Dendritic cell treated with granulocyte-macrophage colony-stimulating factor and Interleukin-4, amounts not matched to agents 40 ng/mL and 50 ng/mL, for 4 days (primary cell): ENCODE data around the gene DPYSL4.

ENCODE experiments used
- H3K27ac Mint-ChIP-seq: one replicate; pipeline ENCODE4 v1.8.0; 2022; ENCODE audit warnings: mild to moderate bottlenecking, mixed read lengths
- H3K27me3 Mint-ChIP-seq: one replicate; pipeline ENCODE4 v1.8.0; 2022; ENCODE audit warnings: mild to moderate bottlenecking, mixed read lengths
- H3K36me3 Mint-ChIP-seq: one replicate; pipeline ENCODE4 v1.8.0; 2022; ENCODE audit warnings: low read depth, mixed read lengths
- H3K4me1 Mint-ChIP-seq: one replicate; pipeline ENCODE4 v1.8.0; 2022; ENCODE audit warnings: low read depth, mixed read lengths
- H3K4me3 Mint-ChIP-seq: one replicate; pipeline ENCODE4 v1.8.0; 2022; ENCODE audit warnings: mild to moderate bottlenecking, moderate library complexity, mixed read lengths
- H3K9me3 Mint-ChIP-seq: one replicate; pipeline ENCODE4 v1.8.0; 2022; ENCODE audit warnings: mixed read lengths
- intact Hi-C: fragments of 100-400 bp; cut with micrococcal nuclease; formaldehyde crosslinking; loops from one replicate; pipeline ENCODE4 v1.15.0; 2022

Gene DPYSL4

GRCh38 chr10:132145521-132146185 is 41.1 kb upstream of the DPYSL4 start:
- H3K9me3 Mint-ChIP-seq = no peaks in the 10 kb centered on the region
- H3K36me3 Mint-ChIP-seq = no peaks in the 10 kb centered on the region
- H3K27ac Mint-ChIP-seq = no peak overlapping the region
- peaks cover 16% of the 10 kb centered on the region for H3K27me3 Mint-ChIP-seq
- intact Hi-C loops = no loop called here
- no peaks in the 10 kb centered on the region for H3K4me1 Mint-ChIP-seq
- H3K4me3 Mint-ChIP-seq = no peak overlapping the region

- Mint-ChIP-seq H3K9me3 (no peaks in the 10 kb centered on the region), H3K27me3 (peaks cover 16% of the 10 kb centered on the region), H3K4me1 (no peaks in the 10 kb centered on the region), H3K27ac (no peak overlapping the region), H3K36me3 (no peaks in the 10 kb centered on the region), H3K4me3 (no peak overlapping the region)
- intact Hi-C loops = no loop called here
These were observed 40.5 kb upstream of the DPYSL4 start for GRCh38 chr10:132146271-132146671.

- intact Hi-C loops = no loop called here
- Mint-ChIP-seq H3K36me3 (no peaks in the 10 kb centered on the region), H3K27me3 (peaks cover 16% of the 10 kb centered on the region), H3K4me1 (no peaks in the 10 kb centered on the region), H3K27ac (no peak overlapping the region), H3K9me3 (no peaks in the 10 kb centered on the region), H3K4me3 (no peak overlapping the region)
These were observed 39.5 kb upstream of the DPYSL4 start for GRCh38 chr10:132146941-132147915.

DNA sequence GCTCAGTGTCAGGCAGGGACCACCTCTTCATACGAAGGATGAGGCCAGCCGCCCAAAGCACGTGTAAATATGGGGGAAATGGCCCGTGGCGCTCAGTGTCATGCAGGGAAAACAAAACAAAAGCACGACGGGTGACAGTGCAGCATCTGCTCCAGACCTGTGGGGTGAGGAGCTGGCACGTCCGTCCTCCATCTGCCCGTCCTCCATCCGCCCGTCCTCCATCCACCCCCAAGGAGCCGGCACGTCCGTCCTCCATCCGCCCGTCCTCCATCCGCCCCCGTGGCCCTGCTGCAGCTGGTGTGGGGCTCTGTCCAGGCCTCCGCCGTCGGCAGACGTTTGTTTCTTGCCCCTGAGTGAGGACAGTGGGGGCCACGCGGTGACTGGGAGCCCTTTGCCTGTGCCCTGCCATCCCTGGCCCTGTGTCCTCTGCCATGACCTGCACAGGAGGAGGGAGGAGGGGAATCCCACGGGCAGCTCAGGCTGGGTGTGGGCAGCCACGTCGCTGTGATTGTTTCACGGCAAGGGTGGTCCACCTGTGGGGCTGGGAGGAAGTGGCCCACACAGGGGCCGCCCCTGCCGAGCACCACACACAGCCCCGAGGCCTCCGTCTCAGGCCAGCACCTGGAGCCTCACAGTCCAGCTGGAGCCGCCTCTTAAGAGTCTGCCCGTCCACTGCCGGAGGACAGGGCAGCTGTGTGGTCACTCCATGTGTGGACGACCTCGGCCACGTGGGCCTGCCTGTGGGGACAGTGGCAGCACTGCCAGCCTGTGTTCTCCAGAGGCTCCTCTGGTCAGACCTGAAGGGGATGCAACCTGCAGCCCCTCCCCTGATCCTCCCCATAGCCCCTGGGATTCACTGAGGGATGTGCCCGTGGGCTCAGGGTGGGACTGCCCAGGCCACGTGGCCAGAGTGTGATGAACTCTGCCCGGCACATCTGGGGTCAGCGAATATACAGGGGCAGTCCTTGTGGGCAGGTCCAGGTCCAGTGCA is 38.2 kb upstream of the DPYSL4 start:
- Mint-ChIP-seq H3K36me3 (no peaks in the 10 kb centered on the region), H3K4me3 (no peak overlapping the region), H3K4me1 (no peaks in the 10 kb centered on the region), H3K9me3 (no peaks in the 10 kb centered on the region), H3K27ac (no peak overlapping the region), H3K27me3 (peaks cover 7% of the 10 kb centered on the region)
- intact Hi-C loops = no loop called here

- H3K4me1 Mint-ChIP-seq = no peaks in the 10 kb centered on the region
- no peaks in the 10 kb centered on the region for H3K36me3 Mint-ChIP-seq
These were observed 37.5 kb upstream of the DPYSL4 start for GRCh38 chr10:132149271-132149670.

DNA sequence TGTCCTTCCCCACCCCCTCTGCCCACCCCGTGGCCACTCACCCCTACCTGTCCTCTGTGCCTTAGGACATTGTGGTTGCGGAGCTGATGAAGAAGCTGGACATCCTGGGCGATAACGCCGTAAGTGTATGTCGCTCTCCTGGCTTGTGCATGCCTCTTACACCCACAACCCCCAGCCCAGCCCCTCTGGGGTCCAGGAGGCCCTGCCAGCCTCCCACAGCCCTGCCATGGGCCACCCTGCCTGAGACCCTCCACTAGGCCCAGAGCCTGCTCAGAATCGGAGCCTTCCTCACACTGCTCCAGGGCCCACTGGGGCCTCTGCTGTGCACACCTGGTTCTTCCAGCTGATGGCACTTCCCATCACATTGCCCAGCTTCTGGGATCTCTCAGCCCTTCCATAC is 36.8 kb upstream of the DPYSL4 start:
- Mint-ChIP-seq H3K4me3 (no peak overlapping the region), H3K36me3 (no peaks in the 10 kb centered on the region), H3K9me3 (no peaks in the 10 kb centered on the region), H3K27ac (no peak overlapping the region), H3K4me1 (no peaks in the 10 kb centered on the region), H3K27me3 (peaks cover 2% of the 10 kb centered on the region)
- intact Hi-C loops = no loop called here

More at GRCh38 chr10:132149271-132149670, 37.5 kb upstream of the DPYSL4 start:
- no peaks in the 10 kb centered on the region for H3K9me3 Mint-ChIP-seq
- intact Hi-C loops = no loop called here
- no peak overlapping the region for H3K4me3 Mint-ChIP-seq
- H3K27me3 Mint-ChIP-seq = peaks cover 2% of the 10 kb centered on the region
- H3K27ac Mint-ChIP-seq = no peak overlapping the region

GRCh38 chr10:132150777-132151176 is 36.0 kb upstream of the DPYSL4 start:
- intact Hi-C loops = no loop called here
- H3K4me3 Mint-ChIP-seq = no peak overlapping the region

DNA sequence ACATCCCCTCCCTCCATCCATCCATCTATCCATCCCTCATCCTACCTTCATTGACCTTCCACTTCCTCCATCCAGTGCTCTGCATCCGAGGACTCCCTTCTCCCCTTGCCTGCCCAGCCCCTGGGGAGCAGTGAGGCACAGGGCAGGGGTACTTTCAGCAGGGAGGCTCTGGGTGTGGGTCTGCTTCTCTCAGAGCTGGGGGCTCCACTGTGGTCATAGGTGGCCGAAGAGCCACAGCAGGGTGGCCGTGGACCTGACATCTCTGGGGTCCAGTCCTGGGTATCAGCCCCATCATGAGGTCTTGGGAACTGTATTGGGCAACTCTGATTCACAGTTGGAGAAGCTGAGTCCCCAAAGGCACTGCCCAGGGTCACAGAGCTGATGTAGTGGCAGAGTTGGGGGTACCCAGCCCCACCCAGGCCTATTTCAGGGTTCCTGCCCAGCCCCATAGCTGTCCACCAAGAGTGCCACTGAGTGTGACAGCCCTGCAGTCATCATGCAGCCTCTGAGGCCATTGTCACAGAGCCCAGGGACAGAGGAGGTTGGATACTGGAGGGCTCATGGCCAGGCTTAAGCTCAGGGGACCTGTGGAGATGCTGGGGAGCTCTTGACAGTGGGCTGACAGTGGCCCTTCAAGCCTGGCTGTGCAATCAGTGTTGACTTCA is 35.3 kb upstream of the DPYSL4 start:
- intact Hi-C loops = no loop called here
- H3K27me3 Mint-ChIP-seq = no peaks in the 10 kb centered on the region
- no peak overlapping the region for H3K27ac Mint-ChIP-seq
- no peaks in the 10 kb centered on the region for H3K9me3 Mint-ChIP-seq
- no peaks in the 10 kb centered on the region for H3K4me1 Mint-ChIP-seq
- no peaks in the 10 kb centered on the region for H3K36me3 Mint-ChIP-seq
- H3K4me3 Mint-ChIP-seq = no peak overlapping the region

More at GRCh38 chr10:132150777-132151176, 36.0 kb upstream of the DPYSL4 start:
- H3K9me3 Mint-ChIP-seq = no peaks in the 10 kb centered on the region
- H3K36me3 Mint-ChIP-seq = no peaks in the 10 kb centered on the region
- H3K27ac Mint-ChIP-seq = no peak overlapping the region
- no peaks in the 10 kb centered on the region for H3K4me1 Mint-ChIP-seq
- H3K27me3 Mint-ChIP-seq = no peaks in the 10 kb centered on the region

GRCh38 chr10:132151951-132152505 is 34.7 kb upstream of the DPYSL4 start:
- Mint-ChIP-seq H3K9me3 (no peaks in the 10 kb centered on the region), H3K4me3 (no peak overlapping the region), H3K27me3 (no peaks in the 10 kb centered on the region), H3K36me3 (no peaks in the 10 kb centered on the region), H3K27ac (no peak overlapping the region), H3K4me1 (no peaks in the 10 kb centered on the region)
- intact Hi-C loops = no loop called here

GRCh38 chr10:132152896-132153580 is 33.7 kb upstream of the DPYSL4 start:
- Mint-ChIP-seq H3K36me3 (no peaks in the 10 kb centered on the region), H3K4me1 (no peaks in the 10 kb centered on the region), H3K27ac (no peak overlapping the region), H3K27me3 (no peaks in the 10 kb centered on the region), H3K4me3 (no peak overlapping the region), H3K9me3 (no peaks in the 10 kb centered on the region)
- intact Hi-C loops = no loop called here

GRCh38 chr10:132153616-132154217 is 33.0 kb upstream of the DPYSL4 start:
- H3K9me3 Mint-ChIP-seq = no peaks in the 10 kb centered on the region
- H3K4me3 Mint-ChIP-seq = no peak overlapping the region
- no peaks in the 10 kb centered on the region for H3K36me3 Mint-ChIP-seq
- H3K27me3 Mint-ChIP-seq = no peaks in the 10 kb centered on the region
- H3K27ac Mint-ChIP-seq = no peak overlapping the region
- no peaks in the 10 kb centered on the region for H3K4me1 Mint-ChIP-seq
- intact Hi-C loops = no loop called here

DNA sequence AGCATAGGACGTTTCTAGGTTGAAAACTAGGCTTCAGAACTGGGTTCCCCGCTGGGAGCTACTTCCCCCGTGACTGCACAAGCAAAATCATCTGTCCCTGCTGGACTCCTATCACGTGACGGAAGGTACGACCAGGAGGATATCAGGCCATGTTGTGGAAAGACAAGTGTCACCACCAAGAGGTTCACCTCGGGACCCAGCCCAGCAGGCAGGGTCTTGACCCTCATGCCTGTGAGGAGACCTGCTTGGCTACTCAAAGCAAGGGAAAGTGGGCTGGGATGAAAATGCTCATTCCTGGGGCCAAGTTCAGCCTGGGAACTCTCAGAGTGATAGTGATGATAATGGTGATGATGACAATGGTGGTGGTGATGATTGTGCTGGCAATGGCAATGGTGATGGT is 32.3 kb upstream of the DPYSL4 start:
- no peaks in the 10 kb centered on the region for H3K36me3 Mint-ChIP-seq
- no peak overlapping the region for H3K27ac Mint-ChIP-seq
- no peaks in the 10 kb centered on the region for H3K4me1 Mint-ChIP-seq
- no peak overlapping the region for H3K4me3 Mint-ChIP-seq
- H3K27me3 Mint-ChIP-seq = no peaks in the 10 kb centered on the region
- intact Hi-C loops = no loop called here
- H3K9me3 Mint-ChIP-seq = peaks cover 7% of the 10 kb centered on the region
